DND-41 (cell line): ENCODE measurements around the gene CES3.

Experiments used
- ATAC-seq: fragments of 200-7000 bp; cut with Tn5 transposase; 3 replicates; pipeline ENCODE4 v1.9.1; 2021; ENCODE audit warnings: low read depth; ENCODE audit not compliant: insufficient read depth
- DNase-seq: peaks from one replicate; pipeline ENCODE4 v3.0.0-alpha.2; 2020
- H2AFZ ChIP-seq: 2 replicates; pipeline ENCODE4 v1.6.0; 2012; ENCODE audit warnings: low read depth, low read length
- H3K27ac ChIP-seq: 2 replicates; pipeline ENCODE4 v1.5.1; 2012; ENCODE audit warnings: low read length, inconsistent platforms
- H3K27me3 ChIP-seq: fragments of 200-600 bp; sonication (generic); 2 replicates; pipeline ENCODE4 v1.6.0; 2012; ENCODE audit warnings: low read length, mild to moderate bottlenecking, inconsistent platforms; ENCODE audit not compliant: insufficient read depth, poor library complexity
- H3K36me3 ChIP-seq: 2 replicates; pipeline ENCODE4 v1.5.1; 2012; ENCODE audit warnings: low read length, inconsistent platforms; ENCODE audit not compliant: insufficient read depth
- H3K4me1 ChIP-seq: 2 replicates; pipeline ENCODE4 v1.5.1; 2012; ENCODE audit warnings: mild to moderate bottlenecking, low read length; ENCODE audit not compliant: insufficient read depth
- H3K4me2 ChIP-seq: 2 replicates; pipeline ENCODE4 v1.6.0; 2012; ENCODE audit warnings: mild to moderate bottlenecking, moderate library complexity, low read length, inconsistent platforms; ENCODE audit not compliant: insufficient read depth
- H3K4me3 ChIP-seq, 2 experiments: fragments of 200-600 bp in 1 of 2; shearing (Covaris generic) in 1 of 2; 2 replicates each; pipeline ENCODE4 v1.5.1; 2012 to 2016; ENCODE audit warnings: inconsistent platforms in 2 of 2, low read length in 2 of 2, mild to moderate bottlenecking in 2 of 2, low read depth in 1 of 2, moderate library complexity in 1 of 2
- H3K79me2 ChIP-seq: 2 replicates; pipeline ENCODE4 v1.6.0; 2012; ENCODE audit warnings: low read length, inconsistent platforms; ENCODE audit not compliant: insufficient read depth
- H3K9ac ChIP-seq: 2 replicates; pipeline ENCODE4 v1.6.0; 2012; ENCODE audit warnings: low read depth, mild to moderate bottlenecking, inconsistent platforms, low read length, moderate library complexity
- H3K9me3 ChIP-seq: 2 replicates; pipeline ENCODE4 v1.5.1; 2012; ENCODE audit warnings: low read length, moderate library complexity, mild to moderate bottlenecking, inconsistent platforms; ENCODE audit not compliant: insufficient read depth, severe bottlenecking
- H4K20me1 ChIP-seq: 2 replicates; pipeline ENCODE4 v1.6.0; 2012; ENCODE audit warnings: low read length; ENCODE audit not compliant: insufficient read depth
- EZH2 ChIP-seq: IDR thresholded peaks from 3 replicates; pipeline ENCODE4 v1.6.1; 2012; ENCODE audit warnings: borderline replicate concordance, low read depth, mild to moderate bottlenecking, moderate library complexity, low read length, inconsistent platforms; ENCODE audit not compliant: severe bottlenecking
- TF ChIP-seq, protein P1 (sequence below): IDR thresholded peaks from 2 replicates; pipeline ENCODE4 v1.5.1; 2012; ENCODE audit warnings: borderline replicate concordance, low read length, moderate library complexity, mild to moderate bottlenecking; ENCODE audit not compliant: poor library complexity, severe bottlenecking; ENCODE audit errors: extremely low read depth

CES3 gene

DNA sequence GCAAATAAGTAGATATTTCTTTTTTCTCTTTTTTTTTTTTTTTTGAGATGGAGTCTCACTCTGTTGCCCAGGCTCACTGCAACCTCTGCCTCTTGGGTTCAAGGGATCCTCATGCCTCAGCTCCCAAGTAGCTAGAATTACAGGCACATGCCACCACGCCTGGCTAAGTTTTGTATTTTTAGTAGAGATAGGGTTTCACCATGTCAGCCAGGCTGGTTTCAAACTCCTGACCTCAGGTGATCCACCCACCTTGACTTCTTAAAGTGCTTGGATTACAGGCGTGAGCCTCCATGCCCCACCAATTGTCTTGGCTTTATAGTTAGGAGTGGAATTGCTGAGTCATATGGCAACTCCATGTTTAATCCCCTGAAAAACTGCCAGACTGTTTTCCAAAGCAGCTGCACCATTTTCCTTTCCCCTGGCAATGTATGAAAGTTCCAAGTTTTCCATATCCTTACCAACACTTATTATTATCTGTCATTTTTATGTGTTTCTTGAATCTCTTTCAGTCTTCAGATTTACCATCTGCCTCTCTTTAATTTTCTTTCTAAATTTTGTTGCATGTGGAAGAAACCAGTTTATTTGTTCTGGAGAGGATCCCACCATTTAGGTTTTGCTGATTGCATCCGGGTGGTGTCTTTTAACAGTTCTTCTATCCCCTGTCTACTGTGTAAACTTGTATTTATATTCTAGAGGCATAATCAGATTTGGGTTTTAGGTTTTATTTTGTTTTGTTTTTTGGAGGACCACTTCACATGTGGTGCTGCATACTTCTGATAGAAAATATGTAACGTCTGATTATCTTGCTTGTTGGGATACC lies 9.9 kb upstream of the CES3 start:
- Histone ChIP-seq H3K36me3 (no peaks in the 10 kb centered on the region), H3K9me3 (no peaks in the 10 kb centered on the region), H3K4me3 (no peak overlapping the region), H3K79me2 (no peaks in the 10 kb centered on the region), H3K4me1 (peaks cover 12% of the 10 kb centered on the region), H3K4me2 (no peak overlapping the region), H3K27me3 (peaks cover 13% of the 10 kb centered on the region), H4K20me1 (0 out of 2 replicates have a peak, but pooled peaks cover 3% of the 10 kb centered on the region), H2AFZ (no peak overlapping the region), H3K9ac (no peak overlapping the region), H3K27ac (no peak overlapping the region)
- DNase-seq (no peak), ATAC-seq (no peak)
- no peak for TF ChIP-seq EZH2
- TF ChIP-seq, protein P1, sequence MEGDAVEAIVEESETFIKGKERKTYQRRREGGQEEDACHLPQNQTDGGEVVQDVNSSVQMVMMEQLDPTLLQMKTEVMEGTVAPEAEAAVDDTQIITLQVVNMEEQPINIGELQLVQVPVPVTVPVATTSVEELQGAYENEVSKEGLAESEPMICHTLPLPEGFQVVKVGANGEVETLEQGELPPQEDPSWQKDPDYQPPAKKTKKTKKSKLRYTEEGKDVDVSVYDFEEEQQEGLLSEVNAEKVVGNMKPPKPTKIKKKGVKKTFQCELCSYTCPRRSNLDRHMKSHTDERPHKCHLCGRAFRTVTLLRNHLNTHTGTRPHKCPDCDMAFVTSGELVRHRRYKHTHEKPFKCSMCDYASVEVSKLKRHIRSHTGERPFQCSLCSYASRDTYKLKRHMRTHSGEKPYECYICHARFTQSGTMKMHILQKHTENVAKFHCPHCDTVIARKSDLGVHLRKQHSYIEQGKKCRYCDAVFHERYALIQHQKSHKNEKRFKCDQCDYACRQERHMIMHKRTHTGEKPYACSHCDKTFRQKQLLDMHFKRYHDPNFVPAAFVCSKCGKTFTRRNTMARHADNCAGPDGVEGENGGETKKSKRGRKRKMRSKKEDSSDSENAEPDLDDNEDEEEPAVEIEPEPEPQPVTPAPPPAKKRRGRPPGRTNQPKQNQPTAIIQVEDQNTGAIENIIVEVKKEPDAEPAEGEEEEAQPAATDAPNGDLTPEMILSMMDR: no peak

DNA sequence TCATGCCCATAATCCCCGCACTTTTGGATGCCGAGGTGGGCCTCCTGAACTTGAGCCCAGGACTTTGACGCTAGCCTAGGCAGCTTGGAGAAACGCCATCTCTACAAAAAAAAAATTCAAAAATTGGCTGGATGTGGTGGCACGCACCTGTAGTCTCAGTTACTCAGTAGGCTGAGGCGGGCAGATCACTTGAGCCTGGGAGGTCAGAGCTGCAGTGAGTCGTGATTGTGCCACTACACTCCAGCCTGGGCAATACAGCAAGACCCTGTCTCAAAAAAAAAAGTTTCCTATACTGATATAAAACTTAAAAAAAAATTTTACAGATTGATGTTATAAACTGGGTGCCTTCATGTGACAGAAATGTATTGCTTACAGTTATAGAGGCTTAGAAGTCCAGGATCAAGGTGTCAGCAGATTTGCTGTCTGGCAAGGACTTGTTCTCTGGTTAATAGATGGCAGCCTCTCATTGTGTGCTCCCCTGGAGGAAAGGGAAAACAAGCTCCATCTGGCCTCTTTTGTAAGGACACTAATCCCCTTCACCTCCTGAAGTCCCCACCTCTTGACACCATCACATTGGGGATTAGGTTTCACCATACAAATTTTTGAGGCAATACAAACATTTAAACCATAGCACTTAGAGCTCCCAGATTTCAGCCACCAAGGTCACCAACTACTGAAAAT lies 8.5 kb upstream of the CES3 start:
- Histone ChIP-seq H3K36me3 (no peaks in the 10 kb centered on the region), H3K9ac (no peak overlapping the region), H3K79me2 (no peaks in the 10 kb centered on the region), H3K9me3 (no peaks in the 10 kb centered on the region), H3K4me1 (peaks cover 10% of the 10 kb centered on the region), H3K27me3 (peaks cover 13% of the 10 kb centered on the region), H4K20me1 (no peaks in the 10 kb centered on the region), H3K27ac (no peak overlapping the region), H3K4me2 (no peak overlapping the region), H3K4me3 (no peak overlapping the region), H2AFZ (no peak overlapping the region)
- DNase-seq (no peak), ATAC-seq (no peak)
- TF ChIP-seq, protein P1: no peak
- no peak for TF ChIP-seq EZH2

DNA sequence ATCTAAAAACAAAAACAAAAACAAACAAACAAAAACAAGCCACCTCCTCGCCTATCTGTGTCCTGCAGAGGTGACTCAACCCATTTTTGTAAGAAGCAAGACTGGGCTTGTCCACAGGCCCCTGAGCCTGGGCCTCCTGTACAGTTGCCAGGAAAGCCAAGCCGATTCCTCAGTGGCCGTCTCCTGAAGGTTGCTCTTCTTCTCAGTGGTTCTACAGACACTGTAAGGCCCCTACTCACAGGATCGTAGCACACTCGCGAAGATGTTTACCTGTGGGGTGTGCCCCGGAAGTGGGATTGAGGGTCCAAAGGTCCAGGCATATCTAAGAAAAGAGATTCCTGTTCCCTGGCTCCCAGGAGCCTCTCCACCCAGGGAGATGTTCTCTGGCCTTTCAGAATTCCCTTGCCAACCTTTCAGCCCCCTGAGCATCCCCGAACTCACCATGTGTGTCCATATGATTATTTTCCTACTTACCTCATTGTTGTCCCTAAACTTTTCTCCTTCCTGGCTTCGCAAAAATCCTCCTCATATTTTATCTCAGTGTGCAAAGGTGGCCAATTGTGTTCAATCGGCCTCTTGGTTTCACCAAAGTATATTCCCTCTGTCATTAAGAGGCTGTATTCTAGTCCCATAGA lies 7.5 kb upstream of the CES3 start:
- Histone ChIP-seq H3K9me3 (no peaks in the 10 kb centered on the region), H2AFZ (no peak overlapping the region; the same call in 1 of the 2 replicates), H3K79me2 (no peaks in the 10 kb centered on the region), H3K36me3 (no peaks in the 10 kb centered on the region), H3K4me2 (no peak overlapping the region), H4K20me1 (no peaks in the 10 kb centered on the region), H3K4me3 (no peak overlapping the region), H3K27me3 (peaks cover 5% of the 10 kb centered on the region), H3K4me1 (no peaks in the 10 kb centered on the region), H3K9ac (no peak overlapping the region), H3K27ac (no peak overlapping the region)
- TF ChIP-seq, protein P1: no peak
- no peak for TF ChIP-seq EZH2
- ATAC-seq (no peak), DNase-seq (no peak)
